GM19452 (cell line): ENCODE results near the gene C19orf12.
A peak's percentile ranks its signal among the peaks of the same experiment; 100 is the strongest.

Experiments used
- ATAC-seq: cut with Tn5 transposase; IDR thresholded peaks from one replicate; pipeline ENCODE4 v1.9.1; 2021; ENCODE audit not compliant: unreplicated experiment

Gene C19orf12

GRCh38 chr19:29714953-29715700 is at the start of gene C19orf12:
Gene C19orf12 (minus strand): TSS chr19:29715261. CDS start chr19:29708413, 6,848 bp downstream.
- ATAC-seq: peak; percentile 69

DNA sequence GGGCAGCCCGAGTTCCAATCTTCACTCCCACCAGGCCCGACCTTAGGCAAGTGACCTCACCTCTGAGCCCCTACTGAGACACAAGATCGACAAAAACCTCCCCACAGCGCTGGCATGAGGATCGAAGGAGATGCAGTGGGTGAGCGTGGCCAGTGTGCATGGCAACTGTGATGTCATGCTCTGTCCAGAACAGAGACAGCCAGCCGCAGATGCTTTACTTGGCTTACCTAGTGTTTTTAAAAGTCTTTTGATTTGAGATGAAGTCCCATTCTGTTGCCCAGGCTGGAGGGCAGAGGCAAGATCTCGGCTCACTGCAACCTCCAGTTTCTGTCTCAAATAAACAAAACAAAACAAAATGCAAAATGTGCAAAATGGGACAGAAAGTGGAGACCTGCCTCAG is 49.3 kb upstream of the C19orf12 start:
- no peak for ATAC-seq

GRCh38 chr19:29763196-29763595 is 48.1 kb upstream of the C19orf12 start:
- ATAC-seq: no peak

- no peak for ATAC-seq
Observed at GRCh38 chr19:29761575-29762232, 46.6 kb upstream of the C19orf12 start.

DNA sequence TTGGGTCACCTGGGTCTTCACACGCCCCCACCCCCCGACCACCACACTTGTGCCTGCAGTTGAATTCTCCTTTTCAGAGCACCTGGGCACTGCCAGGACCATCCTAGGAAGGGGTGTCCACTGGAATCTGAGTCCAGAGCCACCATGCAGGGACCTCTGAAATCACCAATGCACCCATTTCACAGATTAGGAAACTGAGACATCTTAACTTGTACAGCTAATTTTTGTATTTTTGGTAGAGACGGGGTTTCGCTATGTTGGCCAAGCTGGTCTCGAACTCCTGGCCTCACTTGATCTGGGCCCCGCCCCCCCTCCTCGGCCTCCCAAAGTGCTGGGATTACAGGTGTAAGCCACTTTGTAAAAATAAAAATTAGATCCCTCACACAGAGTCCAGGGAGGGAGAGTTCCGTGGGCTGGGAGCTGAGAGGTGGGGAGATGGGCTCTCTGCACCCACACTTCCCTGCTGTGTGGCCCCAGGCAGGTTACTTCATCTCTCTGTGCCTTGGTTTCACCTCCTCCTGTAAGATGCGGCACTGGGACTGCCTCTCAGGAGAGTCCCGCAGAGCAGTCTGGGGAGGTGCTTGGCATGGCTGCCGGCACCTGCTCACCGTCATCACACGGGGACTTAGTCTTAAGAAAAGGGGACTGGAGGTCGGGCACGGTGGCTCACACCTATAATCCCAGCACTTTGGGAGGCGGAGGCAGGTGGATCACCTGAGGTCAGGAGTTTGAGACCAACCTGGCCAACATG is 45.9 kb upstream of the C19orf12 start:
- ATAC-seq: no peak

- no peak for ATAC-seq
Observed at GRCh38 chr19:29759359-29759758, 44.3 kb upstream of the C19orf12 start.

GRCh38 chr19:29758863-29759262 is 43.8 kb upstream of the C19orf12 start:
- no peak for ATAC-seq

GRCh38 chr19:29757551-29757950 is 42.5 kb upstream of the C19orf12 start:
- no peak for ATAC-seq

DNA sequence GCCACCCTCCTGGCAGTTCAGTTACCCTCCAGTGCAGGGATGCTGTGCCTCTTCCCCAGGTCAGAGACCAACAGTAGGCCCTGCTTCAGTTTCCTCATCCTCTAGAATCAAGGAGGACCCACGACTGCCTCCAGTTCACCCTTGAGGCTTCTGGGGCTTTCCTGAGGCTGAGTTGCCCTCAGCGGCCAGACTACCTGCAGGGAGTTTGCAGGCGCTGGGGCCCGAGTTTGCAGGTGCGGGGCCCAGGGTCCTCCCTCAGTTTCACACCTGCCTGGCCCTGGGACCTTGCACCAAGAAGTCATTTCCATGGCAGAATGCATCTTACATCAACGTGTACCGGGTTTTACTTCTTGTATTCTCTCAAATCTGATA is 38.9 kb upstream of the C19orf12 start:
- ATAC-seq: no peak

- ATAC-seq: no peak
Observed at GRCh38 chr19:29753190-29753933, 38.3 kb upstream of the C19orf12 start.

DNA sequence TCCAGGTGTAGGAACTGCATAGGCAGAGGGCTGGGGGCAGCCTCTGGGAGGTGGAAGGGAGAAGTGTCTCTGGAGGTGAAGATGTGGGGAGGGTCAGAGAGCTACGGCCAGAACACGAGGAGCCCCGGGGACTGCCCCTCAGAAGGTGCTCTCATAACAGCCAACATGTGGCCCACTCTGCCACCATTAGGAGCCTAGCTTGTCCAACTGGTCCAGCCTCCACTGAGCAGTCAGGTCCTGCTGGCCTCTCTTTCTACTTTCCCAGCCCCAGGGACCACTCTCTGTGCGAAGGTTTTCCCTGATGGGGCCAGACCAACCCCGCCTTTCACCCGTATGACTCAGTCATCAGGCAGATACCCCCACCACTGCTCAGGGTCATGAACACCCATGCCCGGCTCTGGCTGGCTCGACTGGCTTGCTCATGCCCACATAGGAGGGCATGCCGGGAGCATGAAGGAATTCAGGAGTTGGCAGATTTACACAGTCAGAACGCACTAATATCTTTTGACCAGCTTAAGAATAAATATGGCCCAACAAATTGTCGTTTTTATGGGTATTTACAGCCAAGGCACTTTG is 37.5 kb upstream of the C19orf12 start:
- ATAC-seq: no peak

DNA sequence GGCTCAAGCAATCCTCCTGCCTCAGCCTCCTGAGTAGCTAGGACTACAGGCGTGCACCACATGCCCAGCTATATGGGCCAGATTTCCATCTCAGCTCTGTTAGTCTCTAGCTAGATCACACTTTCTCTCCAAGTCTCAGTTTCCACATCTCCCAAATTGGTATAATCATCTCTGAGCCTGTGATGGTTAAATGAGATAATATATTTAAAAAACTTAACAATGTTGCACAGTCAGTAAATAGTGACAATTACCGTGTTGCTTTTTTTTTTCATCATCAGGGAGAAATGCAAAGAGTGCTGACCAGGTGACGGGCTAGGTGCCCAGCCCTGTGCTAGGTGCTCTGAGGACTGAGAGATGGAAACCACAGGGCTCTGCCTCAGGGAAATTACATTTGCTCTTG is 36.9 kb upstream of the C19orf12 start:
- ATAC-seq: no peak

DNA sequence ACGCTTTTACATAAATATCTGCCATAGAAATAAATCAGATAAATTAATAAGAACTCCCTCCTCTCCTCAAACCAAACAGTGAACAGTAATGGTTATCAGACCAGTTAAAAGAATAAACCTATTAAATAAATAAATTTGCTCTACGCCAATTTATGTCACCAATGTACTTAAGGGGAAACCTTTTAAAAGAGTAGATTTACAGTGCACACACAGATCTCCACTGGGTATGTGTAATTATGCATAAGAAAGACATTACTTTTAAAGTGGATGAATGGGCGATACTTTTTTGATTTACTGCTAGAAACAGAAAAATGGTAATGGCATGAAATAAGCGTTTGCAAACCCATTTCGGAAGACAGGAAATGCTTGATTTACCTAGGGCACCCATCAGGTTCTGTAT is 34.9 kb upstream of the C19orf12 start:
- ATAC-seq: no peak

- no peak for ATAC-seq
Observed at GRCh38 chr19:29748996-29749849, 34.2 kb upstream of the C19orf12 start.

- no peak for ATAC-seq
Observed at GRCh38 chr19:29745253-29745652, 30.2 kb upstream of the C19orf12 start.

DNA sequence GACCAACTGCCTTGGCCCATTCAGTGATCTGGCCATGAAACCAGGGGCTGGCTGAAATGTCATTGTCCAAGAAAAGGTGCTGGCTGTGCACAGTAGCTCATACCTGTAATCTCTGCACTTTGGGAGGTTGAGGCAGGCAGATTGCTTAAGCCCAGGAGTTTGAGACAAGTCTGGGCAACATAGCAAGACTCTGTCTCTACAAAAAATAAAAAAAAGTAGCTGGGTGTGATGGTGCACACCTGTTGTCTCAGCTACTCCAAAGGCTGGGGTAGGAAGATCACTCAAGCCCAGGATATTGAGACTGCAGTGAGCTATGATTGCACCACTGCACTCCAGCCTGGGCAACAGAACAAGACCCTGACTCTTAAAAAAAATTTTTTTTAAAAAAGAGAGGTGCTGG is 28.6 kb upstream of the C19orf12 start:
- ATAC-seq: no peak

- no peak for ATAC-seq
Observed at GRCh38 chr19:29741776-29742175, 26.7 kb upstream of the C19orf12 start.

- no peak for ATAC-seq
Observed at GRCh38 chr19:29741226-29741625, 26.2 kb upstream of the C19orf12 start.

DNA sequence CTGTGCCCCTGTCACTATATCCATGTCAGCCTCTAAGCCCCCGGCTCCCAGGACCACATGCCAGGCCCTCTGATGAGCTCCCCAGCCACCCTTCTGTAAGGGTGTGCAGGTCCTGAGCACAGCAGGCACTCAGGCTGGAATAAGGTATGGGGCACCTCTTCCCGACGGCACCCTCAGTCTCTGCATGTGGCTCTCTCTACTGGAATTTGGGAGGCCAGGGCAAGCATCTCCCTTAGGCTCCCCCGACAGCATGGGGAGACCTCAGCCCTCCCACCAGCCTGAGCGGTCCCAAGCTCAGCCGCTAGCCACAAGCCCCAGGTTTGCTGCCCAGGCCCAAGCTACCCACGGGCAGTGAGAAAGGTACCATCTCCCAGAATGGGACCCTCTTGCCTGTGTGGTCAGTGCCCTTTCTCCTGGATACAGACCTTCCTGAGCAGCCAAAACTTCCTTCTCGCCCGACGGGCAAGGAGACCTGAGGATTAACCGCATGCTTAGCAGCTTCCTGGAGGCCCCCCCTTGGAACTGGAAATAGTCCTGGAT is 22.5 kb upstream of the C19orf12 start:
- no peak for ATAC-seq

DNA sequence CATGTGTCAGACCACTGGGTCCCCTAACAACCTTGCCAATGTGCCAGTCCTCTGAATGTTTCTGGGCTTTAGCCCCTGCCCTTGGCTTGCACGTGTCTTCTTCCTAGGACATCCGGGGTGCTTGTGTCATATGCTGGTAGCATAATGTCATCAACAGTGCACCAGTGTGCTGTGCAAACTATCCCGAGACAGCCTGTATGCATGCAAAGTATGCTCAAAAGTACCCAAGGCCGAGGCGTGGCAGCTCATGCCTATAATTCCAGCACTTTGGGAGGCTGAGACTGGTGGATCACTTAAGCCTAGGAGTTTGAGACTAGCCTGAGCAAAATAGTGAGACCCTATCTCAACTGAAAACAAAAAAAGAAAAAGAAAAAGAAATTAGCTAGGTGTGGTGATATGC is 20.8 kb upstream of the C19orf12 start:
- no peak for ATAC-seq
